SH-SY5Y (cell line): ENCODE data around the gene EXPH5.

Experiments
- GATA2 ChIP-seq: IDR thresholded peaks from 2 replicates; pipeline ENCODE4 v1.6.1; 2011; ENCODE audit warnings: mild to moderate bottlenecking, low read depth, low read length
- GATA3 ChIP-seq: IDR thresholded peaks from 2 replicates; pipeline ENCODE4 v1.6.1; 2011; ENCODE audit warnings: low read depth, mild to moderate bottlenecking, low read length, moderate library complexity

DNA sequence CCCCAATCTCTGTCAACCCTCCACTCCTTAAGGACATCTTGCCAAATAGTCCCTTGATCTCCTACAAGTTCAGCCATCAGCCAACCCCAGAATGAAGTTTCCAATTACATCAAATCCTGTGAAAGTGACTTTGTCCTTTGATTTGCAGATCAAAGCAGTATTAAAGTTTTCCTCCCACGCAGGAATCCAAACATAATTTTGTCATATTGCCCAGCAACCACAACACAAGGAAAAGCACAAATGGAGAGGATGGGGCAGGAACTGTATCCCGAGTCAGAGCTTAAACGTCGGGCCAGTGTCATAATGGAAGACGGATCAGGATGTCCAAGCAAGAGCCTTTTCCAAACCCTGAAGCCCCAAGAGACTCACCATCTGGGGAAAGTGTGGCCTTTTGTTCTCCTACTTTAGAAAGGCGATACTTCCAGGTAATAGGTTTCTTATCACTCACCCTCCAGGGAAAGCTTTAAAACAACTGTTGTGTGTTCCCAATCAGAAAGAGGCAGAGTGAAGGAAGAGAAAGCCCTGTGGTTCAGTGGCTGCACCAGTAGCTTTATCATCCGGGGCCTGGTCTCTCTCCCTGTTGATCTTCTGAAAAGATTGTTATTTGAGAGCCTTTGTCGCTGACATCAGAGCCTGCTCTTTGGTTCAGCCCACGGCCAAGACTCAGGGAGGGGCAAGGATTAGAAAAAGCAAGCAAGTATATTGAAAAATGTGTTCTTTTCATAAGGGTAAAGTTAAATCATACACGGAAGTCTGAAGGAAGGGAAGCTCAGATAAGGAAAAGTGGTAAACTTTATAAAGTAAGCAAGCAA, 41.7 kb downstream of the EXPH5 start:
- TF ChIP-seq GATA3 (no peak), GATA2 (no peak)
